LNCaP clone FGC (cell line): ENCODE measurements around the gene TPO.
"Not testable (repeated sequence)": the region's sequence is repeated elsewhere in the genome, so short reads cannot be mapped to it uniquely, and the experiment has no call there.

ENCODE experiments used
- DNase-seq: peaks from one replicate; pipeline ENCODE4 v3.0.0-alpha.2; 2011; ENCODE audit warnings: low read depth
- H3K4me3 ChIP-seq: 2 replicates; pipeline ENCODE4 v1.5.1; 2011; ENCODE audit warnings: mild to moderate bottlenecking, low read depth, low read length, control low read depth
- CTCF ChIP-seq: IDR thresholded peaks from 2 replicates; pipeline ENCODE4 v1.5.1; 2012; ENCODE audit warnings: mild to moderate bottlenecking; ENCODE audit not compliant: control insufficient read depth, insufficient read depth; ENCODE audit errors: extremely low read depth

TPO gene

DNA sequence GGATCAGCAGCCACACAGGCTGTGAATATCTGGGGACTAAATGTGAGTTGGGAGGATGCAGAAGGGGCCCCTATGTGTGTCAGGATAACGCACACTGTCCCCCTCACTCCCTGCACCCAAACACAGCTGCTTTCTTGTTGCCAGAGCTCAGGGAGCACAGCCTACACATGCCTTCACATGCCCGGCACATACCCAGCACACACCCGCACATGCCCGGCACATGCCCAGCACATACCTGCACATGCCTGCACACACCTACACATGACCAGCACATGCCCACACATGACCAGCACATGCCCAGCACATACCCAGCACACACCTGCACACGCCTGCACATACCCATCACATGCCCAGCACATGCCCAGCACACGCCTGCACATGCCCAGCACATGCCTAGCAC is 75.6 kb downstream of the TPO start:
- no peak for TF ChIP-seq CTCF
- DNase-seq, result no peak

GRCh38 chr2:1489486-1489885 is 76.2 kb downstream of the TPO start:
- H3K4me3 ChIP-seq, result no peak overlapping the region
- no peak for TF ChIP-seq CTCF
- no peak for DNase-seq

More for the DNA sequence above, 75.6 kb downstream of the TPO start:
- H3K4me3 ChIP-seq, result no peak overlapping the region

DNA sequence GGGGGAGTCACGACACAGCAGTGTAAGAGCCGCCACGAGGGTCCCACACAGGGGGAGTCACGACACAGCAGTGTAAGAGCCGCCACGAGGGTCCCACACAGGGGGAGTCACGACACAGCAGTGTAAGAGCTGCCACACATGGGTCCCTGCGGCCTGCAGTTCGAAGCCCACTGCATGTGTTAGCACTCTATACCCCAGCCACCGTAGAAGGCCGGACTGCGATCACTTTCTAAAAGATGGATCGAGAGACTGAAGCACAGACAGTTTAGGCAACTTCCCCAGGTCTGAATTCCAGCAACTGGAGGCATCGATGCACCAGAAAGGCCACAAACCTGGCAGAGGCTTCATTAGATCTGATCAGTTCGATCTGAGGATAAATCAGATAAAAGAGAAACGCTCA is 77.1 kb downstream of the TPO start:
- not testable (repeated sequence) for H3K4me3 ChIP-seq, DNase-seq

- no peak overlapping the region for H3K4me3 ChIP-seq
- TF ChIP-seq CTCF, result no peak
- no peak for DNase-seq
These were observed 78.5 kb downstream of the TPO start for GRCh38 chr2:1491751-1492150.

GRCh38 chr2:1492231-1492630 is 79.0 kb downstream of the TPO start:
- not testable (repeated sequence) for DNase-seq

GRCh38 chr2:1492711-1493430 is 79.6 kb downstream of the TPO start:
- no peak for TF ChIP-seq CTCF
- no peak for DNase-seq
- H3K4me3 ChIP-seq, result no peak overlapping the region

More at GRCh38 chr2:1492231-1492630, 79.0 kb downstream of the TPO start:
- H3K4me3 ChIP-seq, result not testable (repeated sequence)

DNA sequence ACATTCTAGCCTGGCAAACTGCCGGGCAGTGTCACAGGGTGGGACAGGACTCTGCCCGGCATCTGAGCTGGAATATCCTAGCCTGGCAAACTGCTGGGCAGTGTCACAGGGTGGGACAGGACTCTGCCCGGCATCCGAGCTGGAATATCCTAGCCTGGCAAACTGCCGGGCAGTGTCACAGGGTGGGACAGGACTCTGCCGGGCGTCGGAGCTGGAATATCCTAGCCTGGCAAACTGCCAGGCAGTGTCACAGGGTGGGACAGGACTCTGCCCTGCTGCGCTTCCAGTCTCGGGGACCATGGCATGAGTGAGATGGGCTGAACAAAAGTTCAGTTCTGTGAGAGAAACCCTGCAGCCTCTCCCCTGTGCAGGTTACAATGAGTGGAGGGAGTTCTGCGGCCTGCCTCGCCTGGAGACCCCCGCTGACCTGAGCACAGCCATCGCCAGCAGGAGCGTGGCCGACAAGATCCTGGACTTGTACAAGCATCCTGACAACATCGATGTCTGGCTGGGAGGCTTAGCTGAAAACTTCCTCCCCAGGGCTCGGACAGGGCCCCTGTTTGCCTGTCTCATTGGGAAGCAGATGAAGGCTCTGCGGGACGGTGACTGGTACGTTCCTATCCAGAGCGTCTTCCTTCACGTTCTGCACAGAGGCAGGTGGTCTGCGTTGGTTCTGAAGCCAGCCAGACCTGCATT is 80.3 kb downstream of the TPO start:
- TF ChIP-seq CTCF, result no peak
- no peak overlapping the region for H3K4me3 ChIP-seq
- no peak for DNase-seq

DNA sequence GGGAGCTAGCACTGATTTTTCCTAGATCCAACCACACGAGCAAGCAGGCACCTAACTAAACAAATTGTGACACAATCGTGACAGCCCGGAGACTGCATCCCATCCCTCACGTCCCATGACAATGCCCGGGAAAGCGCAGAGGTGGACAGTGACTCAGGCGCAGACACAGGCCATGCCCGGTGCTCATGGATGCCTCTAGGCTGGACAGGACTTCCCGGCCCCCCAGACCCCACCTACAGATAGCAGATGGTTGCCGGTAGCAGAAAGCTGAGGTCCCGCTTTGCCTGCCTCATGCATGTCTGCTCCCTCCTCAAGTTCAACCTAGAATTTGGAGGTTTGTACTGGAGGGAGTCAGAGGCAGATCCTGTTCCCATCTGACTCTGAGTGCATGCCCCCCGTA is 81.0 kb downstream of the TPO start:
- TF ChIP-seq CTCF, result no peak
- DNase-seq, result no peak
- H3K4me3 ChIP-seq, result no peak overlapping the region
